HCT116 (cell line): ENCODE data around the gene AGBL1. TPM values are rescaled to one million over a fixed set of nuclear protein-coding genes. Genes with fewer than 3 reads are reported as not detected.

Experiments used
- ATAC-seq: fragments of 200-7000 bp; cut with Tn5 transposase; 2 replicates; pipeline ENCODE4 v1.9.1; 2020; ENCODE audit warnings: mild to moderate bottlenecking, moderate library complexity
- BruUV-seq: library from RNA; stranded (reverse); fragments of 400-500 nt; replicated peaks from 2 replicates; lab custom pipeline; 2021; lab: Mats Ljungman, UMichigan
- CTCF ChIA-PET: fragments of 300-600 bp; sonication (Branson Sonifier 250); formaldehyde crosslinking; loops from one replicate; lab custom pipeline; 2021; ENCODE audit warnings: antibody characterized with exemption; lab: Charles Lee
- POLR2A ChIA-PET: fragments of 300-600, 350-600 bp; sonication (Branson Sonifier 250); formaldehyde crosslinking; loops from one replicate; lab custom pipeline; 2021; ENCODE audit warnings: antibody characterized with exemption; lab: Charles Lee
- RAD21 ChIA-PET, 2 experiments: fragments of 300-600 bp; sonication (Branson Sonifier 250); formaldehyde crosslinking; loops; one replicate each; lab custom pipeline; 2023; ENCODE audit warnings: low total read pairs in 2 of 2; ENCODE audit not compliant: uncharacterized antibody in 2 of 2, unreplicated experiment in 2 of 2, low non-redundant PET in 1 of 2; lab: Charles Lee
- DNase-seq: peaks from one replicate; pipeline ENCODE4 v3.0.0-alpha.2; 2010; ENCODE audit warnings: low read depth, low spot score
- H2AFZ ChIP-seq: fragments of 200-600 bp; shearing (Covaris generic), sonication (generic); 2 replicates; pipeline ENCODE4 v1.6.1; 2017; ENCODE audit warnings: low read depth, mixed run types, mixed read lengths, antibody characterized with exemption, low read length; ENCODE audit not compliant: poor library complexity, severe bottlenecking
- H3K27ac ChIP-seq: 2 replicates; pipeline ENCODE4 v1.5.1; 2012; ENCODE audit warnings: low read depth, low read length
- H3K27me3 ChIP-seq: fragments of 200-600 bp; sonication (generic); 2 replicates; pipeline ENCODE4 v1.6.1; 2016; ENCODE audit warnings: mixed run types, low read length, mixed read lengths; ENCODE audit not compliant: insufficient read depth
- H3K36me3 ChIP-seq, 2 experiments: fragments of 200-500 bp in 1 of 2; fragments of 200-600 bp in 1 of 2; sonication (Bioruptor generic) in 1 of 2; sonication (generic) in 1 of 2; 2 replicates each; pipeline versions ENCODE4 v1.5.1 to v1.6.1; 2014 to 2016; ENCODE audit warnings: low read length in 2 of 2, inconsistent platforms in 1 of 2, mixed read lengths in 1 of 2, mixed run types in 1 of 2; ENCODE audit not compliant: insufficient read depth in 2 of 2, control insufficient read depth in 1 of 2
- H3K4me1 ChIP-seq, 2 experiments: fragments of 200-600 bp in 1 of 2; sonication (generic) in 1 of 2; 2 replicates each; pipeline versions ENCODE4 v1.5.1 to v1.6.1; 2012 to 2017; ENCODE audit warnings: low read length in 2 of 2, inconsistent platforms in 1 of 2, mild to moderate bottlenecking in 1 of 2, mixed read lengths in 1 of 2, mixed run types in 1 of 2, moderate library complexity in 1 of 2; ENCODE audit not compliant: insufficient read depth in 2 of 2, control insufficient read depth in 1 of 2
- H3K4me2 ChIP-seq: fragments of 200-600 bp; sonication (generic); 2 replicates; pipeline ENCODE4 v1.6.1; 2017; ENCODE audit warnings: mixed run types, low read length, mixed read lengths
- H3K4me3 ChIP-seq, 2 experiments: fragments of 200-600 bp in 1 of 2; sonication (generic) in 1 of 2; replicated peaks in 1 of 2; 2 replicates each; pipeline ENCODE4 v1.5.1; 2011 to 2016; ENCODE audit warnings: low read length in 2 of 2, control low read depth in 1 of 2, low read depth in 1 of 2, mild to moderate bottlenecking in 1 of 2, mixed read lengths in 1 of 2, mixed run types in 1 of 2
- H3K79me2 ChIP-seq: fragments of 200-600 bp; sonication (generic); 2 replicates; pipeline ENCODE4 v1.6.1; 2017; ENCODE audit warnings: mild to moderate bottlenecking, mixed run types, low read length, moderate library complexity, mixed read lengths; ENCODE audit not compliant: insufficient read depth
- H3K9ac ChIP-seq: fragments of 200-600 bp; sonication (generic); 2 replicates; pipeline ENCODE4 v1.6.1; 2016; ENCODE audit warnings: low read length, mixed read lengths
- H3K9me2 ChIP-seq: fragments of 200-600 bp; sonication (generic), shearing (Covaris generic); 2 replicates; pipeline ENCODE4 v1.6.1; 2017; ENCODE audit warnings: mixed run types, mild to moderate bottlenecking, moderate library complexity; ENCODE audit not compliant: insufficient read depth
- H3K9me3 ChIP-seq, 2 experiments: fragments of 200-500 bp in 1 of 2; fragments of 200-600 bp in 1 of 2; sonication (Bioruptor generic) in 1 of 2; sonication (generic) in 1 of 2; 2 replicates each; pipeline ENCODE4 v1.6.1; 2014 to 2017; ENCODE audit warnings: low read length in 2 of 2, mixed read lengths in 2 of 2, inconsistent platforms in 1 of 2, low read depth in 1 of 2, mild to moderate bottlenecking in 1 of 2, mixed run types in 1 of 2, moderate library complexity in 1 of 2; ENCODE audit not compliant: control insufficient read depth in 1 of 2, insufficient read depth in 1 of 2
- H4K20me1 ChIP-seq: fragments of 200-600 bp; sonication (generic), shearing (Covaris generic); 2 replicates; pipeline ENCODE4 v1.6.1; 2017; ENCODE audit warnings: mixed run types, mild to moderate bottlenecking, moderate library complexity; ENCODE audit not compliant: insufficient read depth
- ATF3 ChIP-seq: IDR thresholded peaks from 2 replicates; pipeline ENCODE4 v1.6.1; 2012
- EGR1 ChIP-seq: IDR thresholded peaks from 2 replicates; pipeline ENCODE4 v1.6.1; 2012; ENCODE audit warnings: low read depth
- ELF1 ChIP-seq: IDR thresholded peaks from 2 replicates; pipeline ENCODE4 v1.6.1; 2012; ENCODE audit warnings: low read depth, borderline replicate concordance
- FOSL1 ChIP-seq: IDR thresholded peaks from 2 replicates; pipeline ENCODE4 v1.6.1; 2012; ENCODE audit warnings: low read depth
- RAD21 ChIP-seq: IDR thresholded peaks from 2 replicates; pipeline ENCODE4 v1.6.1; 2012; ENCODE audit warnings: low read depth, mild to moderate bottlenecking
- REST ChIP-seq: IDR thresholded peaks from 2 replicates; pipeline ENCODE4 v1.6.1; 2012; ENCODE audit warnings: low read depth
- SP1 ChIP-seq: IDR thresholded peaks from 2 replicates; pipeline ENCODE4 v1.6.1; 2012; ENCODE audit warnings: low read depth
- ZNF274 ChIP-seq: fragments of 200-500 bp; sonication (Bioruptor generic); IDR thresholded peaks from 2 replicates; pipeline ENCODE4 v1.6.1; 2014; ENCODE audit warnings: mild to moderate bottlenecking, low read depth, low read length, inconsistent platforms
- intact Hi-C: fragments of 100-400 bp; cut with micrococcal nuclease; formaldehyde crosslinking; loops from 2 replicates; pipeline ENCODE4 v1.10.0; 2022
- total RNA-seq: library from RNA; stranded (reverse); gene quantifications from one replicate; pipeline ENCODE4 v1.2.1, GENCODE V29; 2021; ENCODE audit not compliant: unreplicated experiment

Gene AGBL1
- total RNA-seq, 1 experiment from 2014 or later = not detected

GRCh38 chr15:86751116-86751515, 671.4 kb downstream of the AGBL1 start:
- H3K4me2 ChIP-seq = no peak overlapping the region
- H2AFZ ChIP-seq = no peak overlapping the region
- H3K27me3 ChIP-seq = no peaks in the 10 kb centered on the region
- no peaks in the 10 kb centered on the region for H3K4me1 ChIP-seq
- peaks cover 10 to 22% of the 10 kb centered on the region in 2 experiments; a peak in 2 of 4 replicates for H3K9me3 ChIP-seq
- no peaks in the 10 kb centered on the region for H3K9me2 ChIP-seq
- no peak overlapping the region for H3K27ac ChIP-seq
- ChIA-PET CTCF (no interaction called here), POLR2A (no interaction called here), RAD21 (no interaction called here)
- H3K79me2 ChIP-seq = no peaks in the 10 kb centered on the region
- TF ChIP-seq ZNF274 = no peak
- TF ChIP-seq ATF3 = no peak
- TF ChIP-seq SP1 = no peak
- no peak for TF ChIP-seq REST
- TF ChIP-seq RAD21 = no peak
- TF ChIP-seq FOSL1 = no peak
- ATAC-seq (no peak), DNase-seq (no peak)
- H4K20me1 ChIP-seq = no peaks in the 10 kb centered on the region
- intact Hi-C loops = no loop called here
- no peak overlapping the region for H3K9ac ChIP-seq
- no TSS peak for BruUV-seq
- no peaks in the 10 kb centered on the region for H3K36me3 ChIP-seq
- no peak overlapping the region for H3K4me3 ChIP-seq

DNA sequence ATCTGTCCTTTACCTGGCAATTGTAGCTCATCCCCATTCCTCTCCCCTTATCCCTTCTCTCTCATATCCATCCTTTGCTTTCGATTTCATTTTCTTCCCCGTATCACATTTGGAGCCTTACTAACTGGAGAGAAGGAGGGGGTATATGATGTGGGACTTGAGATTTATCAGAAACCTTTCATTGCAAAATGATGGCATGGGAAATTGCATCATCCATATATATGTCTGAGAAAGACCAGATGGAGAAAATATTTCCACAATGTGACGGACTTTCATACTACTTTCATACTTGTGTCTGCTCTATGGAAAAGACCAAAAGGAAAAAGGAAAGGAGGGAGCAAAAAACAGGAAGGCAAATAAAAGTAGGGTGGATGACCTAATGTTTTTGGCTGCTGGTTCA, 675.2 kb downstream of the AGBL1 start:
- Histone ChIP-seq H3K4me3 (no peak overlapping the region), H3K4me2 (no peak overlapping the region), H3K36me3 (no peaks in the 10 kb centered on the region), H3K79me2 (no peaks in the 10 kb centered on the region), H3K9ac (no peak overlapping the region), H3K27me3 (no peaks in the 10 kb centered on the region), H3K9me2 (no peaks in the 10 kb centered on the region), H3K4me1 (no peaks in the 10 kb centered on the region), H3K9me3 (peaks cover 14 to 20% of the 10 kb centered on the region in 2 experiments; a peak in 2 of 4 replicates), H2AFZ (no peak overlapping the region), H4K20me1 (no peaks in the 10 kb centered on the region), H3K27ac (no peak overlapping the region)
- TF ChIP-seq SP1 (no peak), EGR1 (no peak), ELF1 (no peak)
- intact Hi-C loops = no loop called here
- ChIA-PET CTCF (no interaction called here), RAD21 (no interaction called here), POLR2A (no interaction called here)
- no peak for ATAC-seq
- BruUV-seq = no TSS peak
- DNase-seq = no peak
